ENCODE results near the gene ATP6V1G2.
A peak's percentile ranks its signal among the peaks of the same experiment; 100 is the strongest.

The ATP6V1G2 gene

DNA sequence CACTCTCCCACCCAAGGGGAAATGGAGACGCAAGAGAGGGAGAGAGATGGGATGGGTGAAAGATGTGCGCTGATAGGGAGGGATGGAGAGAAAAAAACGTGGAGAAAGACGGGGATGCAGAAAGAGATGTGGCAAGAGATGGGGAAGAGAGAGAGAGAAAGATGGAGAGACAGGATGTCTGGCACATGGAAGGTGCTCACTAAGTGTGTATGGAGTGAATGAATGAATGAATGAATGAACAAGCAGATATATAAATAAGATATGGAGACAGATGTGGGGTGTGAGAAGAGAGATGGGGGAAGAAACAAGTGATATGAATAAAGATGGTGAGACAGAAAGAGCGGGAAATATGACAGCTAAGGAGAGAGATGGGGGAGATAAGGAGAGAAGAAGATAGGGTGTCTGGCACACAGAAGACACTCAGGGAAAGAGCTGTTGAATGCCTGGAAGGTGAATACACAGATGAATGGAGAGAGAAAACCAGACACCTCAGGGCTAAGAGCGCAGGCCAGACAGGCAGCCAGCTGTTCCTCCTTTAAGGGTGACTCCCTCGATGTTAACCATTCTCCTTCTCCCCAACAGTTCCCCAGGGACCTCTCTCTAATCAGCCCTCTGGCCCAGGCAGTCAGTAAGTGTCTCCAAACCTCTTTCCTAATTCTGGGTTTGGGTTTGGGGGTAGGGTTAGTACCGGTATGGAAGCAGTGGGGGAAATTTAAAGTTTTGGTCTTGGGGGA is 29.7 kb upstream of the ATP6V1G2 start:
- no peak for DNase-seq (ENCODE audit: low read depth)

DNA sequence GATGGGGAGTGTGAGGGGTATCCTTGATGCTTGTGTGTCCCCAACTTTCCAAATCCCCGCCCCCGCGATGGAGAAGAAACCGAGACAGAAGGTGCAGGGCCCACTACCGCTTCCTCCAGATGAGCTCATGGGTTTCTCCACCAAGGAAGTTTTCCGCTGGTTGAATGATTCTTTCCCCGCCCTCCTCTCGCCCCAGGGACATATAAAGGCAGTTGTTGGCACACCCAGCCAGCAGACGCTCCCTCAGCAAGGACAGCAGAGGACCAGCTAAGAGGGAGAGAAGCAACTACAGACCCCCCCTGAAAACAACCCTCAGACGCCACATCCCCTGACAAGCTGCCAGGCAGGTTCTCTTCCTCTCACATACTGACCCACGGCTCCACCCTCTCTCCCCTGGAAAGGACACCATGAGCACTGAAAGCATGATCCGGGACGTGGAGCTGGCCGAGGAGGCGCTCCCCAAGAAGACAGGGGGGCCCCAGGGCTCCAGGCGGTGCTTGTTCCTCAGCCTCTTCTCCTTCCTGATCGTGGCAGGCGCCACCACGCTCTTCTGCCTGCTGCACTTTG is 29.0 kb upstream of the ATP6V1G2 start, which contains the start of gene TNF:
Gene TNF, plus strand, starts transcription at position 231 of the 567 bp plus-strand sequence. Its CDS starts 177 bp downstream, at position 408.
- no peak for DNase-seq (ENCODE audit: low read depth)

DNA sequence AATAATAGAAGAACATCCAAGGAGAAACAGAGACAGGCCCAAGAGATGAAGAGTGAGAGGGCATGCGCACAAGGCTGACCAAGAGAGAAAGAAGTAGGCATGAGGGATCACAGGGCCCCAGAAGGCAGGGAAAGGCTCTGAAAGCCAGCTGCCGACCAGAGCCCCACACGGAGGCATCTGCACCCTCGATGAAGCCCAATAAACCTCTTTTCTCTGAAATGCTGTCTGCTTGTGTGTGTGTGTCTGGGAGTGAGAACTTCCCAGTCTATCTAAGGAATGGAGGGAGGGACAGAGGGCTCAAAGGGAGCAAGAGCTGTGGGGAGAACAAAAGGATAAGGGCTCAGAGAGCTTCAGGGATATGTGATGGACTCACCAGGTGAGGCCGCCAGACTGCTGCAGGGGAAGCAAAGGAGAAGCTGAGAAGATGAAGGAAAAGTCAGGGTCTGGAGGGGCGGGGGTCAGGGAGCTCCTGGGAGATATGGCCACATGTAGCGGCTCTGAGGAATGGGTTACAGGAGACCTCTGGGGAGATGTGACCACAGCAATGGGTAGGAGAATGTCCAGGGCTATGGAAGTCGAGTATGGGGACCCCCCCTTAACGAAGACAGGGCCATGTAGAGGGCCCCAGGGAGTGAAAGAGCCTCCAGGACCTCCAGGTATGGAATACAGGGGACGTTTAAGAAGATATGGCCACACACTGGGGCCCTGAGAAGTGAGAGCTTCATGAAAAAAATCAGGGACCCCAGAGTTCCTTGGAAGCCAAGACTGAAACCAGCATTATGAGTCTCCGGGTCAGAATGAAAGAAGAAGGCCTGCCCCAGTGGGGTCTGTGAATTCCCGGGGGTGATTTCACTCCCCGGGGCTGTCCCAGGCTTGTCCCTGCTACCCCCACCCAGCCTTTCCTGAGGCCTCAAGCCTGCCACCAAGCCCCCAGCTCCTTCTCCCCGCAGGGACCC is 28.0 kb upstream of the ATP6V1G2 start:
- DNase-seq (ENCODE audit: low read depth), result no peak

DNA sequence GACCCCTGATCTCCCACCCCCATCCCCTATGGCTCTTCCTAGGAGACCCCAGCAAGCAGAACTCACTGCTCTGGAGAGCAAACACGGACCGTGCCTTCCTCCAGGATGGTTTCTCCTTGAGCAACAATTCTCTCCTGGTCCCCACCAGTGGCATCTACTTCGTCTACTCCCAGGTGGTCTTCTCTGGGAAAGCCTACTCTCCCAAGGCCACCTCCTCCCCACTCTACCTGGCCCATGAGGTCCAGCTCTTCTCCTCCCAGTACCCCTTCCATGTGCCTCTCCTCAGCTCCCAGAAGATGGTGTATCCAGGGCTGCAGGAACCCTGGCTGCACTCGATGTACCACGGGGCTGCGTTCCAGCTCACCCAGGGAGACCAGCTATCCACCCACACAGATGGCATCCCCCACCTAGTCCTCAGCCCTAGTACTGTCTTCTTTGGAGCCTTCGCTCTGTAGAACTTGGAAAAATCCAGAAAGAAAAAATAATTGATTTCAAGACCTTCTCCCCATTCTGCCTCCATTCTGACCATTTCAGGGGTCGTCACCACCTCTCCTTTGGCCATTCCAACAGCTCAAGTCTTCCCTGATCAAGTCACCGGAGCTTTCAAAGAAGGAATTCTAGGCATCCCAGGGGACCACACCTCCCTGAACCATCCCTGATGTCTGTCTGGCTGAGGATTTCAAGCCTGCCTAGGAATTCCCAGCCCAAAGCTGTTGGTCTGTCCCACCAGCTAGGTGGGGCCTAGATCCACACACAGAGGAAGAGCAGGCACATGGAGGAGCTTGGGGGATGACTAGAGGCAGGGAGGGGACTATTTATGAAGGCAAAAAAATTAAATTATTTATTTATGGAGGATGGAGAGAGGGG is 27.1 kb upstream of the ATP6V1G2 start:
- DNase-seq (ENCODE audit: low read depth), result no peak

DNA sequence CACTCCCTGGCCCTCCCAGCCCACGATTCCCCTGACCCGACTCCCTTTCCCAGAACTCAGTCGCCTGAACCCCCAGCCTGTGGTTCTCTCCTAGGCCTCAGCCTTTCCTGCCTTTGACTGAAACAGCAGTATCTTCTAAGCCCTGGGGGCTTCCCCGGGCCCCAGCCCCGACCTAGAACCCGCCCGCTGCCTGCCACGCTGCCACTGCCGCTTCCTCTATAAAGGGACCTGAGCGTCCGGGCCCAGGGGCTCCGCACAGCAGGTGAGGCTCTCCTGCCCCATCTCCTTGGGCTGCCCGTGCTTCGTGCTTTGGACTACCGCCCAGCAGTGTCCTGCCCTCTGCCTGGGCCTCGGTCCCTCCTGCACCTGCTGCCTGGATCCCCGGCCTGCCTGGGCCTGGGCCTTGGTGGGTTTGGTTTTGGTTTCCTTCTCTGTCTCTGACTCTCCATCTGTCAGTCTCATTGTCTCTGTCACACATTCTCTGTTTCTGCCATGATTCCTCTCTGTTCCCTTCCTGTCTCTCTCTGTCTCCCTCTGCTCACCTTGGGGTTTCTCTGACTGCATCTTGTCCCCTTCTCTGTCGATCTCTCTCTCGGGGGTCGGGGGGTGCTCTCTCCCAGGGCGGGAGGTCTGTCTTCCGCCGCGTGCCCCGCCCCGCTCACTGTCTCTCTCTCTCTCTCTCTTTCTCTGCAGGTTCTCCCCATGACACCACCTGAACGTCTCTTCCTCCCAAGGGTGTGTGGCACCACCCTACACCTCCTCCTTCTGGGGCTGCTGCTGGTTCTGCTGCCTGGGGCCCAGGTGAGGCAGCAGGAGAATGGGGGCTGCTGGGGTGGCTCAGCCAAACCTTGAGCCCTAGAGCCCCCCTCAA is 25.9 kb upstream of the ATP6V1G2 start, which contains the start of gene LTA:
Gene LTA, plus strand, starts transcription at position 249 of the 871 bp plus-strand sequence. Its CDS starts 454 bp downstream, at position 703.
- DNase-seq (ENCODE audit: low read depth), result no peak

DNA sequence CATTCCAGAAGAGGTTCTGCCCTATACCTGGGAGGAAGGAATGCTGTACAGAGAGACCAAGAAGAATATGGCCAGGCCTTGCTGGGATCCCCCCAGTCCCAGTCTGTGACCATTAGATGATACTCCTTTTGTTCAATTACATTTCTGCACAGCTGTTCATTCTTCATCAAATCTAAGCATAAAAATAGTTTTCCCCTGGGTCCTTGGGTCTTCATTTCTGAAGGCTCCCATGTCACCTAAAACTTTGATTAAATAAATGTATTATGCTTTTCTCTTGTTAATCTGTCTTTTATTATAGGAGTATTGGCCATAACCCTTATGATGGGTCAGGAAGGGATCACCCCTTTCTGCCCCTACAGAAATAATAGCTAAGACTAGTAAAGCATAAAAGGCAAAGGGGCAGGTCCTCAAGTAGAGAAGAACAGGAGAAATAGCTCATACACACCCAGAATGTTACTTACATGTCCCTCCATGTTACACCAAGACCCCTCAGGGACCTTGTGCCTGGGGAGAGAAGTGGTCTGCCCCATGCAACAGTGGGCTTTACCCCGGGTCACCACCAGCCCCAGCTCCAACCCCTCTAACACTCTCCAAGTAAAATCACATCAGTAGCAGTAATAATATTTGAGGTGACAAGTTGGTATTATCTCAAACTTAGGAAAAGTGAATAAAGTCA is 23.6 kb upstream of the ATP6V1G2 start:
- DNase-seq (ENCODE audit: low read depth), result no peak

DNA sequence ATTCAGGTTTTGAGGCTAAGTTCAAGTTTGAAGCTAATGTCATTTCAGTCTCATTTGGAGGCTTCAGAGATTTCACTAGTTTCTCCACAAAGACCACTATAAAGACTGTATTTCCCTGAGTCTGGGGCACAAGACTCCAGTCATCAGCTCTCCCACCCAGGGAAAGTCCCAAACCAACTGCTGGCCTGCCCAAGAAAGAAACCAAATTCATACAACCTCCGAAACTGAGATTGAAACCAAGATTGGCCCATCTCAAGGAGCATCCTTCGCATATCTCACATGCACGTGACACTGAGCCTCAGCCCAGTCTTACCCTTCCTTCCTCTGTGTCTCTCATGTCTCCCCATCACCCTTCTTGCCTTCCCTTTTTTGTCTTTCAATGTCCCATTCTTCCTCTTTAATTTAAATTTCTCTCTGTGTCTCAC is 22.1 kb upstream of the ATP6V1G2 start:
- no peak for DNase-seq (ENCODE audit: low read depth)

DNA sequence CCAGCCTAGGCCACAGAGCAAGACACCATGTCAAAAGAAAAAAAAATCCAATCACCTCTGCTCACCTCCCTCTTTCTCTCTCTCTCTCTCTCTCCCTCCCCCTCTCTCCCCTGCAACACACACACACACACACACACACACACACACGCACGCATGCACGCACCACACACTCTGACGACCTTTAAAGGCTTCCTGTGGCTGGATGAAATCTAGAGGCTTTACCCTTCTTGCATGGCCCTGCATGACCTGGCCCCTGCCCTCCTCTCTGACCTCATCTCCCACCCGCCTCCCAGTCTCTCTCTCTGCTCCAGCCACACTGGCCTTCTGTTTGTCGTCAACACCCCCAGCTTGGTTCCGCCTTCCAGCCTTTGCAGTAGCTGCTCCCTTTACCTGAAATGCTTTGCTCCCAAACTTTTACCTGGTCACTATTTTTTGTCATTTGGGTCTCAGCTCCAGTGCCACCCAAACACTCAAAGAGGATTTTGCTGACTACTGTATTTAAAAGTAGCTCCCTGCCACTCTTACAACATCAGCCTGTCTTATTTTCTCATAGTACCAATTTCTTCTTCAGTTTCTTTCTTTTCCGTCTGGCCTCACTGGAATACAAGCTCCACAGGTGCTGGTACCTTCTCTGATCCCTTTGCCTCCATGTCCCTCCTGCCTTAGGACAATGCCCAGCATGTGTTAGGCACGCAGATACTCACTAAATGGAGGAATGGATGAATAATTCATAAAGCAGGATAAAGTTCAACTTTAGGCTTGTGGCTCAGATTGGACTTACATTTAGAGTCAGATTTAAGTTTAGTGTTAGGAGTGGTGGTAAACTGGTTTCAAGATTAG is 21.3 kb upstream of the ATP6V1G2 start:
- DNase-seq (ENCODE audit: low read depth), result no peak

DNA sequence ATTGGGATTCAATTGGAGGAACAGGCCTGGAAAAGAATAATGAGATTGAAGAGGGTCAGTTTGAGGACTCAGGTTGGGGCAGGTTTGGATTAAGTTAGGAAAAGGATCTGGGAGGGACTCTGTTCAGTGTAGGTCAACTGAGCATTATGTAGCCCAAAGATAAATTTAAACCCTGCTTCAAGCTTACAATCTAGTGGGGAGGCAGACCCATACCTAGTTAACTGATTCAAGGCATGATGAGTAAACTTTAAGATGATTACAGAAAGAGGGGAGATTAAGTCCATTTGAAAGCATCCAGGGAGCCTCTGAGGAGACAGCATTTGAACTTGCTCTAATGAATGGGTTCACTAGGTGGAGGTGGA is 14.3 kb upstream of the ATP6V1G2 start:
- DNase-seq (ENCODE audit: low read depth), result no peak

DNA sequence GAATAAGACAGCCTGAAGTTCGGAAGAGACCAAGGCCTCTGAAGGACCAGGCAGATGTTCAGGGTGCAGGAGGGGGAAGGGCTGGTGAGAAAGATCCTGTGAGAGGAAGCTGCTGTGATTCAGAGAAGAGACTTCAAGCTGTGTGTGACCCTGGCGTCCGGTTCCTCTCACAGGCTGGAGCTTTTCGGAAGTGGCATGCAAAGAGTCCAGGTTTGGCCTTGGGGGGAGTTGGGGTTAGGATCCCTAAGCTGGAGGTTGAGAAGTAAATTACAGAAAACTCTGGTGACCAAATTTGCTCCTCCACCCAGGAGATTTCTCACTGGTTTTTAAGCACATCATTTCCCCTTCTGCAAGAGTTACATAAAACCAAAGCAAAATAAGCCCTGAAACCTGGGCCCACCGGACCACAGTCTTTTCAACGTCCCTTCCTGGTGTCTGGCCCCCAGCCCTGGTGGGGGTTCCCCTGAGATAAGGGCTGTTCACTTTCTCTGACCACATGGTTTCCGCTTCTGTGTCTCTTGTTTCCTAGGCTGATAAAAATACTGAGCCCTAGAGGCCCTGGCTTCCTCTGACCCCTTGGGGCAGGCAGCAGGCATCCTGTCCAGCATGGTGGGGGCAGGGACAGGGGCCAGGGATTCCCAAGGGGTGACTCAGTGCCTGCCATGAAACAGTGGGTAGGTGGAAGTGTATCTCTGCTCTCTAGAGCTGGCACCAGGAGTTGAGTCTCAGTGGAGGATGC is 13.7 kb upstream of the ATP6V1G2 start:
- peak; percentile 84 for DNase-seq (ENCODE audit: low read depth)

DNA sequence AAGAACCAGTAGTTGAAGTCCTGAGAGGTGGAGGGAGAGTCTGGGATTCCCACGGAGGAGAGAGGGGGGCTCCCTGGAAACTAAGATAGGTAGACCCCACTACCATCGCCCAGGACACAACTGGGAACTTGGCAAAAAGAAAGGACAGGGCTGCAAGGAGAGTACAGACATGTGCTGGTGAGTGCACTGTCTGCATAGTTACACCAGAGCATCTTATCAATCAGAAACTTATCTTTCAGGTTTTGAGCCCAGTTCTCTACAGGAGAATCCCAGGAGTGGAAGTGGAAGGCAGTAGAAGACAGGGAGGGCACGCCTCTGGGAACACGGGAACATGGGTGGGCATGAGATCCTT is 13.2 kb upstream of the ATP6V1G2 start:
- no peak for DNase-seq (ENCODE audit: low read depth)

DNA sequence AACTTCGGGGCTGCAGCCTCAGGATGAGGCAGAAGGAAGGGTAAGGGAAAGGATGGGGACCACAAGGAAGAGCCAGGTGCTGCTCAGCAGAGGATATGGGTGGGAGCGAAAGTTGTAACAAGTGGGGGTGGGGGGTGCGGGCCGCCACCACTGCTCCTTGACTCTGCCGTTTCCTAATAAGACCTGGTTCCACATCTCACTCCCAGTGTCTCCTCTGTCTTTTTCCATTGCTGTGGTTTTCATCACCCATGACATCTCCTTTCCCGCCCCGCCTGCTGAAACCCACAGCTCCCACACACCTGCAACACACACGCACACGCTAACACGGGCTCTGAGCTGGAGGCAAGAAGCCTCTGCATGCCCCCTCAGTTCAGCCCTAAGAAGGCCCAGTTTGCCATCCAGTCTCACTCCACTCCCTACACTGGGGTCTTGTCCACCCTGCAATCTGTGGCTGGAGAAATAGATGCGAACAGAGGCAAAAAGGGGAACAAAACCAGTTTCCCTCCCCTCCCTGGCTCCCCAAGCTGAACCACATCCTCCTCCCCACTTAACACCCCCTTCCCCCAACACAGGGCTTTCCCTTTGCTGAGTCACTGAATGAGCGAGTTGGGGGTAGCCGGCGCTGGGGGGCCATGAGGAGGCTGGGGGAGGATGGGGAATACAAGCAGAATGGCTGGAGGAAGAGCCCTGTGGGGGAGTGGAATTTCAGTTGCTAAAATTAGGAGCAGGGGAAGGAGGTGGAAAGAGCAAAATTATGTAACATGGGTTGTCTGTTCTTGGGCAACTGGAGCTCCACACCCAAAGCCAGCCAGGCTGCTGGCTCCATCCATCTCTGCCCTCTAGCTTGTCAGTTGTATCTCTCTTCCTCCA is 12.5 kb upstream of the ATP6V1G2 start:
- DNase-seq (ENCODE audit: low read depth), result peak; percentile 63

DNA sequence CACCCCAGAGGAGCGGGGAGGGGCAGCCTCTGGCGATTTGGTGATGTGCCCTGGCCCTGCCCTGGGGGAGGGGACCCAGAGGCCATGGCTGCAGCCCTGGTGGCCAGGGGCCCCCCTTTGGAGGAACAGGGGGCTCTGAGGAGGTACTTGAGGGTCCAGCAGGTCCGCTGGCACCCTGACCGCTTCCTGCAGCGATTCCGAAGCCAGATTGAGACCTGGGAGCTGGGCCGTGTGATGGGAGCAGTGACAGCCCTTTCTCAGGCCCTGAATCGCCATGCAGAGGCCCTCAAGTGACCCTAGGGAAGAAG is 11.9 kb upstream of the ATP6V1G2 start:
- DNase-seq (ENCODE audit: low read depth), result no peak

DNA sequence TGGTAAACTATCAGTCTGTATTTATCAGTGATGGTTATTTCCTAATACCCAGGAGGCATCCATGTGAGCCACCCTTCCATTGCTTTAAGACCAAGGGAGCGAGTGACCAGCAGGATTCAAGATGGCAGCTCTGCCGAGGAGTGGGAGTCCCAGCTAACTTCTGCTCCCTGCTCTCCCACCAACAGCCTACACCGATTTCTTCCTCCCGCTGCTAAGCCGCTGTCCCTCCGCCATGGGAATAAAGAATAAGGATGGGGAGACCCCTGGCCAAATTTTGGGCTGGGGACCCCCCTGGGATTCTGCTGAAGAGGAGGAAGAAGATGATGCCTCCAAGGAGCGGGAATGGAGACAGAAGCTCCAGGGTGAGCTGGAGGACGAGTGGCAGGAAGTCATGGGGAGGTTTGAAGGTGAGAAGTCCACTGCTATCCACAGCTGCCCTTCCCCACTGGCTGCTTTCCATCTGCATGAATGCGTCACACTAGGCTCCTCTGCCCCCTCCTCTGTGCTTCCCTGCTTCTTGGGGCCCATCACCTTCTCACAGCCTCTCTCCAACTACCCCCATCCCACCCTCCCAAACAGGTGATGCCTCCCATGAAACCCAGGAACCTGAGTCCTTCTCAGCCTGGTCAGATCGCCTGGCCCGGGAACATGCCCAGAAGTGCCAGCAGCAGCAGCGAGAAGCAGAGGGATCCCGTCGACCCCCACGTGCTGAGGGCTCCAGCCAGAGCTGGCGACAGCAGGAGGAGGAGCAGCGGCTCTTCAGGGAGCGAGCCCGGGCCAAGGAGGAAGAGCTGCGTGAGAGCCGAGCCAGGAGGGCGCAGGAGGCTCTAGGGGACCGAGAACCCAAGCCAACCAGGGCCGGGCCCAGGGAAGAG is 11.3 kb upstream of the ATP6V1G2 start:
- no peak for DNase-seq (ENCODE audit: low read depth)

DNA sequence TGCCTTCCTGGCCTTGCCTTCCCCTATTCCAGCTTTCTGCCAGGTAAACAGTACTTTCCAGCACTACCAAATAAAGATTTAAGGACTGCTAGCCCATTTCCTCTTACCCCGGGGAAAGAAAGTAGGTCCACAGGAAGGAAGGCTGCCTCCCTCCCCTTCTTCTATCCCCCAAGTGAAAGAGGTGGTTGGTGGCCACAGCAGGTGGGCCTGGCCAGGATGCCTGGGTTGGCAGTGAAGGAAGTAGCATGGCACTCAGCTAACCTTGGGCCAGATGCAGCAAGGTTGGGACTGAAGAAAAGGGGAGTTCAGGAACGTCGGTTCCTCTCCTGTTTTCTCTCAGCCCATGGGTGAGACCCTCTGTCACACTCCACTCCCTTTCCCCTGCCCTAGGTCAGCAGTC is 9.9 kb upstream of the ATP6V1G2 start:
- DNase-seq (ENCODE audit: low read depth), result no peak

DNA sequence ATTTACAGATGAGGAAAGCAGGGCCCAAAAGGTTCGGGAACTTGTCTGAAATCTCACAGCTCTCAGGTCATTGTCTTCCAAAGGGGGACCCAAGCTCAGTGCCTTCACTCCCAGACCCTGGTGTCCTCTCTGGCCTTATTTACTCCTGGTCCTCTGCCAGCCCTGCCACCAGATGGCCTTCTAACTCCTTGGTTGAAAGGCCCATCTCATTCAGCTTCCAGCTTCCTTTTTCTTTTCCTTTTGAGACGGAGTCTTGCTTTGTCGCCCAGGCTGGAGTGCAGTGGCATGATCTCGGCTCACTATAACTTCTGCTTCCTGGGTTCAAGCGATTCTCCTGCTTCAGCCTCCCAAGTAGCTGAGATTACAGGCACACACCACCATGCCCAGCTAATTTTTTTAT is 5.0 kb upstream of the ATP6V1G2 start:
- DNase-seq (ENCODE audit: low read depth), result peak; percentile 61

DNA sequence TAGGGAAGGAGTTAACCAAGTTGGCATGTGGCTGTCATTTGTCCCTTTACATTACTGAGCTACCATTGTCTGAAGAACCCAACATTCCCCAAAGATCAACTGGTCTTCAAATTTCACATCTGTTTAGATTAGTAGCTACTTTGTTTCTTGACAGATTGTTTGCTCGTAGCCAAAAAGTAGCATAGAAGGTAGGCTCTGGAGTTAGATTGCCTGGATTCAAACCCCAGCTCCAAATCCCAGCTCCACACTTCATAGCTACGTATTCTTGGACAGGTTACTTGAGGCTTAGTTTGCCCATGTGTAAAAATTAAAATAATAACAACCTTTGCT is 2.1 kb upstream of the ATP6V1G2 start:
- no peak for DNase-seq (ENCODE audit: low read depth)
